ENCODE data around the gene POLD4. TPM values are rescaled to one million over a fixed set of nuclear protein-coding genes. Genes with fewer than 3 reads are reported as not detected.

POLD4 gene
- total RNA-seq (2016; rRNA removed; fragmentation: Illumina TruSeq; extraction: Trizol) (10.5 and 10.9 TPM in 2 replicates), polyA plus RNA-seq (2011; rRNA removed) (27.4 and 35.1 TPM in 2 replicates), polyA minus RNA-seq (2011; rRNA and poly(A)+ RNA removed; ENCODE audit: low replicate concordance) (10.3 and 10.4 TPM in 2 replicates), Bru-seq, nascent RNA (percentile 48 among the genes with signal in this experiment), BruChase-seq, experiment 1, labeled RNA remaining after a 6-hour chase (percentile 60 among the genes with signal in this experiment), BruChase-seq, experiment 2, labeled RNA remaining after a 2-hour chase (percentile 46 among the genes with signal in this experiment)
- 5.2 and 7.4 TPM in 2 replicates for total RNA-seq (2016; cell fraction: cytosol; rRNA removed; fragmentation: Illumina TruSeq; extraction: Trizol; ENCODE audit: low read depth)
- total RNA-seq (2016; cell fraction: insoluble cytoplasmic fraction; rRNA removed; fragmentation: Illumina TruSeq; extraction: Trizol) = 9.4 and 11.7 TPM in 2 replicates
- total RNA-seq (2016; cell fraction: membrane; rRNA removed; fragmentation: Illumina TruSeq; extraction: Trizol) = 9.2 and 9.7 TPM in 2 replicates
- 4.2 and 8.2 TPM in 2 replicates for total RNA-seq (2016; cell fraction: nucleus; rRNA removed; fragmentation: Illumina TruSeq; extraction: Trizol)
- polyA plus RNA-seq (2011; cell fraction: cytosol; rRNA removed) = 32.2 and 49.3 TPM in 2 replicates
- 59.7 and 63.0 TPM in 2 replicates for polyA plus RNA-seq (2011; cell fraction: nucleus; rRNA removed)
- polyA plus RNA-seq (2012) = 16.6 and 24.1 TPM in 2 replicates
- polyA plus RNA-seq (2016; cell fraction: cytosol; fragmentation: Illumina TruSeq; extraction: Trizol; ENCODE audit: low read depth) = 5.8 and 8.7 TPM in 2 replicates
- polyA plus RNA-seq (2016; cell fraction: insoluble cytoplasmic fraction; fragmentation: Illumina TruSeq; extraction: Trizol; ENCODE audit: low read depth) = 10.2 and 12.5 TPM in 2 replicates
- polyA plus RNA-seq (2016; cell fraction: membrane; fragmentation: Illumina TruSeq; extraction: Trizol; ENCODE audit: low read depth) = 7.5 and 7.8 TPM in 2 replicates
- 12.5 and 16.3 TPM in 2 replicates for polyA plus RNA-seq (2016; cell fraction: nucleus; fragmentation: Illumina TruSeq; extraction: Trizol; ENCODE audit: insufficient read depth, low read depth)
- polyA minus RNA-seq (2011; cell fraction: cytosol; rRNA and poly(A)+ RNA removed) = 10.2 and 11.6 TPM in 2 replicates
- 7.2 and 9.7 TPM in 2 replicates for polyA minus RNA-seq (2011; cell fraction: nucleus; rRNA and poly(A)+ RNA removed)
- long read RNA-seq, experiment 1, transcript POLD4-205 (4 exons, 1,486 nt) = minor isoform, 6 of 26 reads
- long read RNA-seq, experiment 1, transcript POLD4-201 (4 exons, 918 nt) = major isoform, 14 of 26 reads
- long read RNA-seq, experiment 1, partial matches to known transcripts = 0 of 26 reads
- long read RNA-seq, experiment 1, other reads (novel, unspliced or antisense) = 0 of 26 reads
- long read RNA-seq, experiment 2, transcript POLD4-201 (4 exons, 918 nt) = major isoform, 28 of 48 reads
- long read RNA-seq, experiment 2, transcript POLD4-206 (4 exons, 899 nt) = minor isoform, 7 of 48 reads
- long read RNA-seq, experiment 2, partial matches to known transcripts = 3 of 48 reads
- long read RNA-seq, experiment 2, other reads (novel, unspliced or antisense) = 2 of 48 reads

GRCh38 chr11:67353317-67354074 lies at the start of gene POLD4:
TSS of gene POLD4 (minus strand) at chr11:67353546. CDS start at chr11:67353399, 147 bp downstream.
- H3K4me2 ChIP-seq (ENCODE audit: low read depth, low read length) = peak within 1 kb of the TSS; percentile 96
- 0% methylated on average over 24 of the region's 37 CpGs for WGBS (ENCODE audit: low lambda C conversion rate)
- H3K4me3 ChIP-seq (replicated peaks in 1 of 3; ENCODE audit: insufficient read depth in 1 of 3, low read depth in 2 of 3, low read length in 3 of 3) = peak within 1 kb of the TSS; percentile 68 to 90 (median 71)
- no peaks in the 10 kb centered on the region for H3K79me2 ChIP-seq (ENCODE audit: insufficient read depth, low read length)
- H3K9me3 ChIP-seq (ENCODE audit: low read length) = no peaks in the 10 kb centered on the region
- no peak within 1 kb of the TSS for H2AFZ ChIP-seq (ENCODE audit: low read length)
- no TSS peak for BruUV-seq (replicated peaks)
- no peaks in the 10 kb centered on the region for H3K27me3 ChIP-seq (ENCODE audit: control insufficient read depth in 1 of 2, insufficient read depth in 2 of 2, low read length in 2 of 2)
- peak; percentile 82 for ATAC-seq
- intact Hi-C loops (cut with micrococcal nuclease; ENCODE audit: unreplicated experiment) = no loop called here
- ChIA-PET POLR2A (interaction anchor here (0.7 to 9.7 kb wide), 23 partner anchors 8 to 299 kb away, joined by 3 to 365 read pairs (median 5); partner anchors contain the start of genes AIP, ANKRD13D, CLCF1 and NUDT8), CTCF (ENCODE audit: low intra/inter-chr PET ratio, low total read pairs) (interaction anchor here (1.7 kb wide), 1 partner anchor 29 kb away, joined by 6 read pairs; no protein-coding TSS in a partner anchor)
- H3K9ac ChIP-seq (ENCODE audit: insufficient read depth, low read depth, low read length) = peak within 1 kb of the TSS; percentile 72
- peak; percentile 77 for FAIRE-seq
- DNase-seq (ENCODE audit: low spot score) = peak; percentile 89
- H3K27ac ChIP-seq (ENCODE audit: extremely low read length, insufficient read depth, low read length) = peak within 1 kb of the TSS; percentile 79
- in situ Hi-C loops (cut with HindIII; ENCODE audit: extremely low pct_ligation_motif_present, low pct_unique_long_range_greater_than_20kb) = loop anchor here (5.0 kb wide), 1 partner anchor 34 kb away; no protein-coding TSS in a partner anchor
- H4K20me1 ChIP-seq (ENCODE audit: insufficient read depth, low read length) = no peaks in the 10 kb centered on the region
- peaks cover 46% of the 10 kb centered on the region for H3K4me1 ChIP-seq (ENCODE audit: insufficient read depth, low read length)
- no peaks in the 10 kb centered on the region for H3K36me3 ChIP-seq (replicated peaks in 1 of 2; ENCODE audit: control insufficient read depth in 1 of 2, insufficient read depth in 2 of 2, low read length in 2 of 2)
- no peak for TF ChIP-seq ZBTB1 (CRISPR knock-in tag; IDR thresholded peaks at IDR 0.05; ENCODE audit: borderline replicate concordance)
- TF ChIP-seq FOXM1 (CRISPR knock-in tag; IDR thresholded peaks at IDR 0.05) = no peak
- peak; percentile 77 for TF ChIP-seq PHF20 (CRISPR knock-in tag; IDR thresholded peaks at IDR 0.05)
- TF ChIP-seq SRSF9 (IDR thresholded peaks at IDR 0.05; ENCODE audit: borderline replicate concordance, insufficient read depth, low read depth, low read length, poor library complexity, severe bottlenecking) = no peak
- no peak for TF ChIP-seq CSRNP2 (CRISPR knock-in tag; conservative IDR thresholded peaks at IDR 0.05; ENCODE audit: low read depth)
- TF ChIP-seq AHR (CRISPR knock-in tag; IDR thresholded peaks at IDR 0.05) = no peak
- no peak for TF ChIP-seq NCOA5 (CRISPR knock-in tag; IDR thresholded peaks at IDR 0.05)
- no peak for TF ChIP-seq ZSCAN22 (CRISPR knock-in tag; IDR thresholded peaks at IDR 0.05)
- TF ChIP-seq FOXO1 (CRISPR knock-in tag; IDR thresholded peaks at IDR 0.05) = no peak
- TF ChIP-seq ZMAT3 (CRISPR knock-in tag; conservative IDR thresholded peaks at IDR 0.05) = peak; percentile 67; the same call in 1 of the 2 replicates
- no peak for TF ChIP-seq ZNF446 (CRISPR knock-in tag; IDR thresholded peaks at IDR 0.05)
- TF ChIP-seq MED1 (CRISPR knock-in tag; IDR thresholded peaks at IDR 0.05) = peak; percentile 36; the same call in 1 of the 2 replicates
- TF ChIP-seq ZNF552 (CRISPR knock-in tag; IDR thresholded peaks at IDR 0.05; ENCODE audit: borderline replicate concordance) = no peak
- no peak for TF ChIP-seq ZMAT5 (CRISPR knock-in tag; IDR thresholded peaks at IDR 0.05; ENCODE audit: borderline replicate concordance, low read depth)
- peak; percentile 82 for TF ChIP-seq NFYB (CRISPR knock-in tag; IDR thresholded peaks at IDR 0.05)
- TF ChIP-seq MZF1 (CRISPR knock-in tag; IDR thresholded peaks at IDR 0.05; ENCODE audit: borderline replicate concordance) = no peak
- no peak for TF ChIP-seq ZNF101 (CRISPR knock-in tag; IDR thresholded peaks at IDR 0.05; ENCODE audit: borderline replicate concordance, low read depth)
